SK-N-SH (cell line): ENCODE measurements around the gene EXOC6. TPM values are rescaled to one million over a fixed set of nuclear protein-coding genes. Genes with fewer than 3 reads are reported as not detected.

Experiments
- CTCF ChIA-PET: fragments of 300-600, 350-600 bp; formaldehyde crosslinking; extraction: SDS; loops from one replicate; lab custom pipeline; 2021; lab: Yijun Ruan, JAX
- POLR2A ChIA-PET: fragments of 350-600 bp; sonication (Branson Sonifier 250); formaldehyde crosslinking; extraction: SDS; loops from one replicate; lab custom pipeline; 2020; ENCODE audit warnings: antibody characterized with exemption, inconsistent platforms; lab: Yijun Ruan, JAX
- DNase-seq: peaks from one replicate; pipeline ENCODE4 v3.0.0; 2012
- H2AFZ ChIP-seq: fragments of 200-600 bp; sonication (generic); 2 replicates; pipeline ENCODE4 v1.8.1; 2016; ENCODE audit warnings: antibody characterized with exemption, mild to moderate bottlenecking, low read depth
- H3F3A ChIP-seq: fragments of 200-600 bp; sonication (generic); replicated peaks from 2 replicates; pipeline ENCODE3; 2016; ENCODE audit warnings: antibody characterized with exemption, mild to moderate bottlenecking; ENCODE audit not compliant: insufficient read depth
- H3K27ac ChIP-seq, 2 experiments: fragments of 200-500 bp in 1 of 2; fragments of 200-600 bp in 1 of 2; sonication (Bioruptor generic) in 1 of 2; sonication (generic), shearing (Covaris generic) in 1 of 2; 2 replicates each; pipeline versions ENCODE4 v1.5.1 to v1.6.1; 2014 to 2016; ENCODE audit warnings: low read depth in 2 of 2, inconsistent platforms in 1 of 2, low read length in 1 of 2, mild to moderate bottlenecking in 1 of 2, mixed read lengths in 1 of 2
- H3K27me3 ChIP-seq: fragments of 200-600 bp; sonication (generic), shearing (Covaris generic); 2 replicates; pipeline ENCODE4 v1.6.1; 2016; ENCODE audit warnings: mixed run types; ENCODE audit not compliant: insufficient read depth
- H3K36me3 ChIP-seq, 2 experiments: fragments of 200-500 bp in 1 of 2; fragments of 200-600 bp in 1 of 2; sonication (Bioruptor generic) in 1 of 2; sonication (generic) in 1 of 2; replicated peaks in 1 of 2; 2 replicates each; pipeline versions ENCODE3 to v1.5.1; 2014 to 2016; ENCODE audit warnings: low read length in 1 of 2, mild to moderate bottlenecking in 1 of 2; ENCODE audit not compliant: insufficient read depth in 2 of 2, control insufficient read depth in 1 of 2
- H3K4me1 ChIP-seq, 2 experiments: fragments of 200-500 bp in 1 of 2; fragments of 200-600 bp in 1 of 2; sonication (Bioruptor generic) in 1 of 2; sonication (generic), shearing (Covaris generic) in 1 of 2; 2 replicates each; pipeline versions ENCODE4 v1.5.1 to v1.6.1; 2014 to 2016; ENCODE audit warnings: low read depth in 1 of 2, low read length in 1 of 2, mixed run types in 1 of 2; ENCODE audit not compliant: insufficient read depth in 2 of 2, control insufficient read depth in 1 of 2
- H3K4me2 ChIP-seq: fragments of 200-600 bp; sonication (generic), shearing (Covaris generic); 2 replicates; pipeline ENCODE4 v1.6.1; 2017; ENCODE audit warnings: mixed run types
- H3K4me3 ChIP-seq, 2 experiments: fragments of 200-500 bp in 1 of 2; fragments of 200-600 bp in 1 of 2; sonication (Bioruptor generic) in 1 of 2; sonication (generic), shearing (Covaris generic) in 1 of 2; 2 replicates each; pipeline versions ENCODE4 v1.5.1 to v1.8.1; 2014 to 2016; ENCODE audit warnings: low read depth in 2 of 2, inconsistent platforms in 1 of 2, low read length in 1 of 2, mild to moderate bottlenecking in 1 of 2, mixed read lengths in 1 of 2, moderate library complexity in 1 of 2
- H3K79me2 ChIP-seq: fragments of 200-600 bp; sonication (generic); 2 replicates; pipeline ENCODE4 v1.8.1; 2017; ENCODE audit warnings: mild to moderate bottlenecking; ENCODE audit not compliant: insufficient read depth
- H3K9ac ChIP-seq: fragments of 200-600 bp; sonication (generic); 2 replicates; pipeline ENCODE4 v1.6.1; 2017; ENCODE audit warnings: mixed run types
- H3K9me2 ChIP-seq: fragments of 200-600 bp; sonication (generic); 2 replicates; pipeline ENCODE4 v1.6.1; 2017; ENCODE audit warnings: mixed run types
- H3K9me3 ChIP-seq: fragments of 200-600 bp; sonication (generic); 2 replicates; pipeline ENCODE4 v1.6.1; 2017; ENCODE audit warnings: mixed run types, mild to moderate bottlenecking, moderate library complexity
- H4K20me1 ChIP-seq: fragments of 200-600 bp; sonication (generic); 2 replicates; pipeline ENCODE4 v1.6.1; 2017; ENCODE audit warnings: mild to moderate bottlenecking, mixed run types; ENCODE audit not compliant: insufficient read depth
- CHD2 ChIP-seq: fragments of 150-350 bp; IDR thresholded peaks from 2 replicates; pipeline ENCODE4 v1.6.1; 2018; ENCODE audit warnings: low read length; ENCODE audit not compliant: partially characterized antibody
- ELF1 ChIP-seq: IDR thresholded peaks from 2 replicates; pipeline ENCODE4 v1.4.0; 2012
- EP300 ChIP-seq, 2 experiments: IDR thresholded peaks; 2 replicates each; pipeline versions ENCODE4 v1.4.0 to v1.6.1; 2012; ENCODE audit warnings: borderline replicate concordance in 1 of 2, low read depth in 1 of 2, low read length in 1 of 2
- FOSL2 ChIP-seq: IDR thresholded peaks from 2 replicates; pipeline ENCODE4 v1.4.0; 2012; ENCODE audit warnings: low read depth, mild to moderate bottlenecking, moderate library complexity, borderline replicate concordance
- FOXJ3 ChIP-seq: sonication (generic); formaldehyde crosslinking; IDR thresholded peaks from 2 replicates; pipeline ENCODE4 v1.5.1; 2020; ENCODE audit warnings: mild to moderate bottlenecking, missing genetic modification reagents
- FOXM1 ChIP-seq: IDR thresholded peaks from 2 replicates; pipeline ENCODE4 v1.4.0; 2012; ENCODE audit warnings: low read depth, mild to moderate bottlenecking
- GABPA ChIP-seq: IDR thresholded peaks from 2 replicates; pipeline ENCODE4 v1.4.0; 2012; ENCODE audit warnings: low read depth, mild to moderate bottlenecking
- GATA2 ChIP-seq: sonication (generic); formaldehyde crosslinking; IDR thresholded peaks from 2 replicates; pipeline ENCODE4 v1.5.0; 2020; ENCODE audit warnings: mild to moderate bottlenecking, missing genetic modification reagents
- IRF3 ChIP-seq: fragments of 150-350 bp; IDR thresholded peaks from 2 replicates; pipeline ENCODE4 v1.6.1; 2016; ENCODE audit warnings: mild to moderate bottlenecking, low read depth, low read length
- MEF2A ChIP-seq: IDR thresholded peaks from 2 replicates; pipeline ENCODE4 v1.4.0; 2012; ENCODE audit warnings: low read depth, borderline replicate concordance
- MXI1 ChIP-seq: IDR thresholded peaks from 2 replicates; pipeline ENCODE4 v1.6.1; 2012; ENCODE audit warnings: mild to moderate bottlenecking, low read depth, low read length, improper control_type of control experiment
- PBX3 ChIP-seq: IDR thresholded peaks from 2 replicates; pipeline ENCODE4; 2012
- RFX5 ChIP-seq: IDR thresholded peaks from 2 replicates; pipeline ENCODE4 v1.6.1; 2012; ENCODE audit warnings: mild to moderate bottlenecking, improper control_type of control experiment, low read length
- RXRA ChIP-seq: IDR thresholded peaks from 2 replicates; pipeline ENCODE4 v1.4.0; 2012; ENCODE audit warnings: low read depth, mild to moderate bottlenecking, borderline replicate concordance
- SIN3A ChIP-seq: IDR thresholded peaks from 2 replicates; pipeline ENCODE4 v1.6.1; 2012; ENCODE audit warnings: low read depth, mild to moderate bottlenecking, low read length, moderate library complexity, borderline replicate concordance
- SMC3 ChIP-seq: IDR thresholded peaks from 2 replicates; pipeline ENCODE4 v1.6.1; 2012; ENCODE audit warnings: low read depth, low read length, improper control_type of control experiment
- TCF12 ChIP-seq: IDR thresholded peaks from 2 replicates; pipeline ENCODE4 v1.4.0; 2012
- TEAD4 ChIP-seq: IDR thresholded peaks from 2 replicates; pipeline ENCODE4 v1.4.0; 2012; ENCODE audit warnings: mild to moderate bottlenecking, borderline replicate concordance; ENCODE audit not compliant: insufficient read depth
- USF1 ChIP-seq: IDR thresholded peaks from 2 replicates; pipeline ENCODE4 v1.4.0; 2012; ENCODE audit warnings: low read depth, borderline replicate concordance
- WGBS: methylation state at CpG from one replicate; pipeline ENCODE4 v1.1.6; 2017; ENCODE audit warnings: low lambda C conversion rate; 5-methylcytosine and 5-hydroxymethylcytosine counted together
- polyA plus RNA-seq, 3 experiments: library from polyadenylated mRNA; depleted of rRNA; stranded (reverse); fragments of >200 nt; gene quantifications; 2 replicates each; pipeline ENCODE4 v1.2.3, GENCODE V29; 2012

EXOC6 gene
- polyA plus RNA-seq, 1 of the 3 experiments (the other 2 are of a cell fraction), result 2.3 TPM

- Histone ChIP-seq H3K4me1 (no peaks in the 10 kb centered on the region), H3K4me3 (no peak overlapping the region), H3K4me2 (no peak overlapping the region), H3K79me2 (no peaks in the 10 kb centered on the region), H3K36me3 (peaks cover 0 to 5% of the 10 kb centered on the region in 2 experiments), H3K27me3 (no peaks in the 10 kb centered on the region), H3F3A (no peaks in the 10 kb centered on the region), H3K27ac (no peak overlapping the region), H3K9me3 (no peaks in the 10 kb centered on the region), H3K9me2 (no peaks in the 10 kb centered on the region), H2AFZ (no peak overlapping the region), H4K20me1 (no peaks in the 10 kb centered on the region), H3K9ac (no peak overlapping the region)
- POLR2A ChIA-PET, result no interaction called here
- CTCF ChIA-PET, result interaction anchor here (0.6 to 4.6 kb wide), 4 partner anchors 8 to 430 kb away, joined by 3 to 29 read pairs (median 3); no protein-coding TSS in a partner anchor
- no peak for TF ChIP-seq ELF1
- no peak for TF ChIP-seq GABPA
- TF ChIP-seq FOXJ3, result no peak
- TF ChIP-seq CHD2, result no peak
- TF ChIP-seq FOXM1, result no peak
- TF ChIP-seq RFX5, result no peak
- no peak for TF ChIP-seq TCF12
- TF ChIP-seq FOSL2, result no peak
- no peak for TF ChIP-seq SIN3A
- TF ChIP-seq PBX3, result no peak
- no peak for TF ChIP-seq IRF3
- TF ChIP-seq TEAD4, result no peak
- TF ChIP-seq MXI1, result no peak
- no peak for TF ChIP-seq SMC3
- TF ChIP-seq RXRA, result no peak
- TF ChIP-seq EP300 (IDR thresholded peaks at IDR 0.05; ENCODE audit: borderline replicate concordance in 1 of 2, low read depth in 1 of 2, low read length in 1 of 2), result no peak
- TF ChIP-seq GATA2 (CRISPR knock-in tag), result no peak
- TF ChIP-seq USF1, result no peak
- no peak for TF ChIP-seq MEF2A
- WGBS, result 82% methylated on average over 2 of the region's 2 CpGs
- no peak for DNase-seq
Measured at GRCh38 chr10:92957223-92958010, 109.1 kb downstream of the EXOC6 start.
